GM19023 (cell line): ENCODE measurements around the gene C3orf52.

Source experiments
- ATAC-seq: cut with Tn5 transposase; IDR thresholded peaks from one replicate; pipeline ENCODE4 v1.9.1; 2021; ENCODE audit warnings: mild to moderate bottlenecking, moderate library complexity; ENCODE audit not compliant: unreplicated experiment

The C3orf52 gene

GRCh38 chr3:112134335-112135124 lies 48.3 kb downstream of the C3orf52 start:
- no peak for ATAC-seq

GRCh38 chr3:112136046-112136445 lies 49.9 kb downstream of the C3orf52 start:
- no peak for ATAC-seq

- ATAC-seq: no peak
Observed at GRCh38 chr3:112136959-112137693, 50.9 kb downstream of the C3orf52 start.

- ATAC-seq: no peak
Observed at GRCh38 chr3:112137781-112138180, 51.6 kb downstream of the C3orf52 start.

GRCh38 chr3:112138219-112138969 lies 52.2 kb downstream of the C3orf52 start:
- ATAC-seq: no peak

- ATAC-seq: no peak
Observed at GRCh38 chr3:112140584-112140983, 54.4 kb downstream of the C3orf52 start.

- ATAC-seq: no peak
Observed at GRCh38 chr3:112141293-112141692, 55.1 kb downstream of the C3orf52 start.

GRCh38 chr3:112143251-112143650 lies 57.1 kb downstream of the C3orf52 start:
- no peak for ATAC-seq

- no peak for ATAC-seq
Observed at GRCh38 chr3:112143689-112144088, 57.5 kb downstream of the C3orf52 start.

- no peak for ATAC-seq
Observed at GRCh38 chr3:112149136-112149535, 62.9 kb downstream of the C3orf52 start.

- no peak for ATAC-seq
Observed at GRCh38 chr3:112167758-112168157, 81.6 kb downstream of the C3orf52 start.
